Measurements from ENCODE around the gene TTLL4.

Gene TTLL4

DNA sequence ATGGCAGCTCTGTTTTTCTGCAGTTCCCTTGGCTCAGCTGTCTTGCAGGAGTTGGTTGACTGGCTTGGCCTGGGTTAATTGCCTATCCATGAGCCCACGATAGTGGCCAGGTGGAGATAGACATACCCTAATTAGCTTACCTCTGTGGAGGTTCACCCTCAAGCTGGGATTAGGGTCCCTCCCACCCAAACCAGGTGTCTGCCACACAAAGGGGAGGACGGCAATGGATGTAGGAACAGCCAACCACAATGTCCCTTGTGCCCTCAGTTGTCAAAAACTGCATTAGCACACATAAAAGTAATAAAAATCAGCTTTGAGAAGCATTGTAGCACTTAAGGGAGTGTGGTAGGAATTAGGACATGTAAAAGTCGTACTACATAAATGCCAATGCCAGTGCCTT is 75.5 kb downstream of the TTLL4 start:
- Histone ChIP-seq H2AFZ (ENCODE audit: low read length, unreplicated experiment) (no peak overlapping the region), H3K4me1 (ENCODE audit: control insufficient read depth, insufficient read depth, low read length, unreplicated experiment) (peaks cover 8% of the 10 kb centered on the region), H3K27me3 (ENCODE audit: insufficient read depth, low read length) (no peaks in the 10 kb centered on the region), H3K4me3 (ENCODE audit: low read depth, low read length) (no peak overlapping the region), H3K27ac (ENCODE audit: low read depth, low read length) (no peak overlapping the region), H3K79me2 (ENCODE audit: control insufficient read depth, insufficient read depth, low read length, unreplicated experiment) (no peaks in the 10 kb centered on the region), H3K36me3 (ENCODE audit: insufficient read depth, low read length) (no peaks in the 10 kb centered on the region)

DNA sequence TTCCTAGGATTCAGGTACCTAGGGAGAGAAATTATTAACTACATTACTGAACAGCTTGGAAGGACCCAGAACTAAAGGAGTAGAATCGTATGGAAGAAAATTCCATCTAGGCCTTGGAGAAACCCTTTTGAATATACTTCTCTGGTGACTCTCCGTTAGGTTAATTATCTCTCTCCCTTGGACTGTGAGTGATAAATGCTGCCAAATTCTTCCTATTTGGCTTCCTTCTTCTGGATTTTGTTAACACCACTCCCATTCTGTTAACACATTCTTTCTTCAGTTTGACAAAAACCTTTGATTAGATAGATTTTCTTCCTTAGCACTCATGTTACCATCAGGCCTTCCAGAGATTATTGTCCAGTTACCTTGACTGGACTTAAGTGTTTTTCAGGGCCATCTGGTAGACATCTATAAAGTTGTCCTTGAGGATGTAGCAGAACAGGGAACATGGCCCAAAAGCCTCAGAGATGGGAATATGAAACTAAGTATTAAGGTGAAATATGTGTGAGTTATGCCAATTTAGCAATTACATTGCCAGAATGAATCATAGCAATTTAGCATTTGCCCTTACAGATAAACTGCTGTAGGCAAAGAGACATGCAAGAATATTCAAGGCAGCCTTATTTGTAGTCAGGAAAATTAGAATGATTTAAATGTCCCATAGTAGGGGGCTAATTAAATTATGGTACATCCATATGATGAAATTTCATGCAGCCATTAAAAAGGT is 78.1 kb downstream of the TTLL4 start:
- no peak overlapping the region for H3K4me3 ChIP-seq (ENCODE audit: low read depth, low read length)
- H3K79me2 ChIP-seq (ENCODE audit: control insufficient read depth, insufficient read depth, low read length, unreplicated experiment) = no peaks in the 10 kb centered on the region
- H3K36me3 ChIP-seq (ENCODE audit: insufficient read depth, low read length) = no peaks in the 10 kb centered on the region
- H3K27me3 ChIP-seq (ENCODE audit: insufficient read depth, low read length) = no peaks in the 10 kb centered on the region
- H3K4me1 ChIP-seq (ENCODE audit: control insufficient read depth, insufficient read depth, low read length, unreplicated experiment) = peaks cover 5% of the 10 kb centered on the region
- H2AFZ ChIP-seq (ENCODE audit: low read length, unreplicated experiment) = no peak overlapping the region
- H3K27ac ChIP-seq (ENCODE audit: low read depth, low read length) = no peak overlapping the region

DNA sequence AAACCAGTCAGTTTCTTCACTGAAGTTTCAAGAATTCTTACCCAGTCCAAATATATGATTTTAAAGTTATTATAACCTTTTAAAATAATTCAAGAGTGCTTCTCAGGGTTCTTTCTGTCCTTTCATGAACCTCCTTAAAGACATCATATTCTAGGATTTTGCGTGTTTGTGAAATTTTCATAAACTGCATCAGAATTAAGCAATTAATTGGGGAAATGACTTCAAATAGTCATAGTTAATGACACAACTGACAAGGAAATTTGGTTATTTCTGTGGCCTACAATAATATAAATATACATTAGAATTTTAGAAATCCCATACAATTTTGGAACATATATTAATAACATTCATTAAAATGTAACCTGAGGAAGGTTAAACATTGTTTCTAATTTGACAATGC is 81.8 kb downstream of the TTLL4 start:
- Histone ChIP-seq H3K27me3 (ENCODE audit: insufficient read depth, low read length) (peaks cover 3% of the 10 kb centered on the region; the same call in 1 of the 2 replicates), H3K27ac (ENCODE audit: low read depth, low read length) (no peak overlapping the region), H3K79me2 (ENCODE audit: control insufficient read depth, insufficient read depth, low read length, unreplicated experiment) (no peaks in the 10 kb centered on the region)

DNA sequence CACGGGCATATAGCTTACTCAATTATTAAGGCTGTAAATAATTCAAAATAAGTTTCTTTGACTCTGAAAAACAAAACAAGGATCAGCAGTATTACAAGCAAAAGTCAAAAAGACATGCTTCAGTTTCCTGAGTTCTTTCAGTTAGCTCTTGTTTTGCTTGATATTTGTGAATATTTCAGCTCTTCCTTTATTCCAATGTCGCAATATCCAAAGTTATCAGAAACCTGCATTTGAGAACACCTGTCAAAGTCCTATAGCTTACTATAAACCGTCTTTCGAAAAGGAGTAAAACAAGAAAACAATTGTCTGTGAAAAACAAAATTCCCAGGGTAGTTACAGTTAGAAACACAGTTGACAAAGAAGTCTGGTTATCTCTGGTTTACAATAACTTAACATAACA is 86.1 kb downstream of the TTLL4 start:
- no peaks in the 10 kb centered on the region for H3K4me1 ChIP-seq (ENCODE audit: control insufficient read depth, insufficient read depth, low read length, unreplicated experiment)
- no peak overlapping the region for H2AFZ ChIP-seq (ENCODE audit: low read length, unreplicated experiment)
- no peak overlapping the region for H3K27ac ChIP-seq (ENCODE audit: low read depth, low read length)
- no peaks in the 10 kb centered on the region for H3K79me2 ChIP-seq (ENCODE audit: control insufficient read depth, insufficient read depth, low read length, unreplicated experiment)
- peaks cover 8% of the 10 kb centered on the region; the same call in 1 of the 2 replicates for H3K27me3 ChIP-seq (ENCODE audit: insufficient read depth, low read length)
- H3K36me3 ChIP-seq (ENCODE audit: insufficient read depth, low read length) = no peaks in the 10 kb centered on the region
- H3K4me3 ChIP-seq (ENCODE audit: low read depth, low read length) = no peak overlapping the region

More for the DNA sequence above, 81.8 kb downstream of the TTLL4 start:
- peaks cover 5% of the 10 kb centered on the region for H3K4me1 ChIP-seq (ENCODE audit: control insufficient read depth, insufficient read depth, low read length, unreplicated experiment)
- H2AFZ ChIP-seq (ENCODE audit: low read length, unreplicated experiment) = no peak overlapping the region
- H3K36me3 ChIP-seq (ENCODE audit: insufficient read depth, low read length) = no peaks in the 10 kb centered on the region
- H3K4me3 ChIP-seq (ENCODE audit: low read depth, low read length) = no peak overlapping the region

DNA sequence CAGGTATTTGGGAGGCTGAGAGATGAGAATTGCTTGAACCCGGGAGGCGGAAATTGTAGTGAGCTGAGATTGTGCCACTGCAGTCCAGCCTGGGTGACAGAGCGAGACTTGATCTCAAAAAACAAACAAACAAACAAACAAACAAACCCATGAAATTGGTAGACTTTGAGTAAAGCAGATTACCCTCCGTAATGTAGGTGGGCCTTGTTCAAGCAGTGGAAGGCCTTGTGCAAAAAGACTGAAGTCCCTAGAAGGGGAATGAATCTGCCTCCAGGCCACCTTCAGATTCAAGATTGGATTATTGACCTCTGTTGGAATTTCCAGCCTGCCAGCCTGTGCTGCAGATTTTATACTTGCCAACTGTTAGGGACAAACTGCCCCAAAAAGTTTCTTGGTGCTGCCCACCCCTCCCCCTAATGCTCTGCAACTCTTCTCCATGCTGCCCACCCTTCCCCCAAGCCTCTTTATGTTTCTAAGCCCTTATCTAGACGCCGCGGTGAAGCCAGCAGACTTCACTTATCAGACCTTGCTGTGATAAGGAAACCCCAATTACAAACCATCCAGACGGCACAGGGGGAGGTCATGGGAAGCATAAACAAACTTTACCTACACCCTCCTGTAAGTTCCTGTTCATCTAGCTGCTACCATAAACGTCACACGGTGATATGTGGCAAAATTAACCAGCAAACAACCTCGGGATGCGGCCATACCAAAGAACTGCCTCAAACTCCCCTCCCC is 88.3 kb downstream of the TTLL4 start:
- Histone ChIP-seq H3K27me3 (ENCODE audit: insufficient read depth, low read length) (peaks cover 8% of the 10 kb centered on the region; the same call in 1 of the 2 replicates), H3K79me2 (ENCODE audit: control insufficient read depth, insufficient read depth, low read length, unreplicated experiment) (no peaks in the 10 kb centered on the region), H3K4me1 (ENCODE audit: control insufficient read depth, insufficient read depth, low read length, unreplicated experiment) (no peaks in the 10 kb centered on the region), H2AFZ (ENCODE audit: low read length, unreplicated experiment) (no peak overlapping the region), H3K36me3 (ENCODE audit: insufficient read depth, low read length) (no peaks in the 10 kb centered on the region), H3K4me3 (ENCODE audit: low read depth, low read length) (no peak overlapping the region), H3K27ac (ENCODE audit: low read depth, low read length) (no peak overlapping the region)

DNA sequence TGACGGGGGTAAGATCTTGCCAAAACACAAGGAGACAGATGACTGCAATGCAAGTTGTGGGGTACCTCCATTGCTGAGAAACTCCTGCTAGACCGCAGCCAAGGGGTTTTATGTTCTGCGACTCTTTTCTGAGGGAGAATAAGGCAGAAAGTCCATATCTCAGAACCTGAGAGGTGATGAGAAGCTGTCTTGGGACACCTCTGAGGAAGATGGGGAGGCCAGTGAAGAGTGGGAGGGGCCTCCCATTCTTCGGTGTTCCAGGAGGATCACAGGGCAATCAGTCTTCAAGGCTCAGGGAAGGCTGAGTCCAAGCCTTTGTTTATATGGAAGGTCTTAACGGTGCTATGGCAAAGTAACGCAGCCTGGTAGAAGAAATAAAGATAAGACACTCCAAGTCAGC is 89.4 kb downstream of the TTLL4 start:
- H3K36me3 ChIP-seq (ENCODE audit: insufficient read depth, low read length) = no peaks in the 10 kb centered on the region
- peaks cover 8% of the 10 kb centered on the region; the same call in 1 of the 2 replicates for H3K27me3 ChIP-seq (ENCODE audit: insufficient read depth, low read length)
- H3K79me2 ChIP-seq (ENCODE audit: control insufficient read depth, insufficient read depth, low read length, unreplicated experiment) = no peaks in the 10 kb centered on the region
- no peak overlapping the region for H3K4me3 ChIP-seq (ENCODE audit: low read depth, low read length)
- H3K27ac ChIP-seq (ENCODE audit: low read depth, low read length) = no peak overlapping the region
- no peaks in the 10 kb centered on the region for H3K4me1 ChIP-seq (ENCODE audit: control insufficient read depth, insufficient read depth, low read length, unreplicated experiment)
- H2AFZ ChIP-seq (ENCODE audit: low read length, unreplicated experiment) = no peak overlapping the region

DNA sequence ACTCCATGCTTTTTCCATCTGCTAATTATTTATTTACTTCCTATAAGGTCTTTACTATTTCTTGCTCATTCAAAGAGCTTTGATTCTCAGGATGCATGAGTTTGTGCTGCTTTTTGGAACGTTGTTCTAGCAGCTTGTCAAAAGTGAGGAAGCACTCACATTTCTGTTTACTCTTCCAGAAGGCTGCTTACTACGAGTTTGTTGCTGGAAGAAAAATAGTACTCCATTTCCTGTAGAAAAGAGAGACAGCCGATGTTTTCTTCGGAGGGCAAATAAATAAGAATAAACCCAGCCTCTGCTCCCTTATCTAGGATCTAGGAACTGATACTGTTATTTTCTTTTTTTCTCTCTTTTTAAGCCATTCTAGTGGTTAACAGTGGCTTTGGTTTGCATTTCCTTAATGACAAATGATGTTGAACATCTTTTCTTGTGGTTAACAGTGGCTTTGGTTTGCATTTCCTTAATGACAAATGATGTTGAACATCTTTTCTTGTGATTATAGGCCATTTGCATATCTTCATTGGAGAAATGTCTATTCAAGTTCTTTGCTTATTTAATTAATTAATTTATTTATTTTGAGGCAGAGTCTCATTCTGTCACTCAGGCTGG is 91.9 kb downstream of the TTLL4 start:
- Histone ChIP-seq H3K79me2 (ENCODE audit: control insufficient read depth, insufficient read depth, low read length, unreplicated experiment) (no peaks in the 10 kb centered on the region), H3K27ac (ENCODE audit: low read depth, low read length) (no peak overlapping the region), H3K36me3 (ENCODE audit: insufficient read depth, low read length) (no peaks in the 10 kb centered on the region), H3K4me1 (ENCODE audit: control insufficient read depth, insufficient read depth, low read length, unreplicated experiment) (peaks cover 19% of the 10 kb centered on the region), H3K4me3 (ENCODE audit: low read depth, low read length) (no peak overlapping the region), H2AFZ (ENCODE audit: low read length, unreplicated experiment) (no peak overlapping the region), H3K27me3 (ENCODE audit: insufficient read depth, low read length) (peaks cover 5% of the 10 kb centered on the region; the same call in 1 of the 2 replicates)

DNA sequence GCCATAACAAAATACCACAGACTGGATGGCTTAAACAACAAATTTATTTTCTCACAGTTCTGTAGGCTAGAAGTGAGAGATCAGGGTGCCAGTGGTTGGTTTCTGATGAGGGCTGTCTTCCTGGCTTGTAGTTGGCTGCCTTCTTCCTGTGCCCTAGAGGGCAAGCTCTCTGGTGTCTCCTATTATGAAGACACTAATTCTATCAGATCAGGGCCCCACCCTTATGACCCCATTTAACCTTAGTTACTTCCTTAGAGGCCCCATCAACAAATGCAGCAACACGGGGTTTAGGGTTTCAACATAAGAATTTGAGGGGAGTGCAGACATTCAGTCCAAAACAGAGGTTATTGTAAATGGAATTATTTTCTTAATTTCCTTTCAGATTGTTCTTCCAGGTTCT is 94.2 kb downstream of the TTLL4 start:
- Histone ChIP-seq H3K27me3 (ENCODE audit: insufficient read depth, low read length) (peaks cover 3% of the 10 kb centered on the region; the same call in 1 of the 2 replicates), H3K79me2 (ENCODE audit: control insufficient read depth, insufficient read depth, low read length, unreplicated experiment) (no peaks in the 10 kb centered on the region), H3K4me3 (ENCODE audit: low read depth, low read length) (no peak overlapping the region), H3K27ac (ENCODE audit: low read depth, low read length) (no peak overlapping the region), H3K36me3 (ENCODE audit: insufficient read depth, low read length) (no peaks in the 10 kb centered on the region), H2AFZ (ENCODE audit: low read length, unreplicated experiment) (no peak overlapping the region), H3K4me1 (ENCODE audit: control insufficient read depth, insufficient read depth, low read length, unreplicated experiment) (peaks cover 21% of the 10 kb centered on the region)

Data from ACC112 (cell line).